PC-3 (cell line): Measurements from ENCODE around the gene AMFR. TPM values are rescaled to one million over a fixed set of nuclear protein-coding genes. Genes with fewer than 3 reads are reported as not detected.

Source experiments
- ATAC-seq: fragments of 200-7000 bp; cut with Tn5 transposase; 2 replicates; pipeline ENCODE4 v1.9.1; 2020; ENCODE audit warnings: mild to moderate bottlenecking, moderate library complexity
- BruUV-seq: library from RNA; stranded (reverse); fragments of 400-500 nt; replicated peaks from 2 replicates; lab custom pipeline; 2021; lab: Mats Ljungman, UMichigan
- CTCF ChIA-PET: fragments of 300-600 bp; sonication (Branson Sonifier 250); formaldehyde crosslinking; loops from one replicate; lab custom pipeline; 2022; ENCODE audit warnings: antibody characterized with exemption; lab: Charles Lee
- POLR2A ChIA-PET: fragments of 300-600 bp; sonication (Branson Sonifier 250); formaldehyde crosslinking; loops from one replicate; lab custom pipeline; 2022; ENCODE audit warnings: antibody characterized with exemption; ENCODE audit not compliant: unreplicated experiment; lab: Charles Lee
- DNase-seq: peaks from one replicate; pipeline ENCODE4 v3.0.0-alpha.2; 2015
- H2AFZ ChIP-seq: fragments of 300-600 bp; sonication (generic); 2 replicates; pipeline ENCODE4 v1.6.0; 2016; ENCODE audit warnings: antibody characterized with exemption, low read length
- H3F3A ChIP-seq: fragments of 300-600 bp; sonication (generic); one replicate; pipeline ENCODE4 v1.6.0; 2017; ENCODE audit warnings: antibody characterized with exemption, low read length, control low read depth, mild to moderate bottlenecking; ENCODE audit not compliant: unreplicated experiment
- H3K27ac ChIP-seq: fragments of 300-600 bp; sonication (generic); 2 replicates; pipeline ENCODE4 v1.5.1; 2016; ENCODE audit warnings: mild to moderate bottlenecking, low read length
- H3K27me3 ChIP-seq: fragments of 300-600 bp; sonication (generic); 2 replicates; pipeline ENCODE4 v1.6.1; 2016; ENCODE audit warnings: low read length, mixed read lengths
- H3K36me3 ChIP-seq: fragments of 300-600 bp; sonication (generic); 2 replicates; pipeline ENCODE4 v1.6.1; 2016; ENCODE audit warnings: low read depth, mixed run types, low read length, mixed read lengths
- H3K4me1 ChIP-seq: fragments of 300-600 bp; sonication (generic); 2 replicates; pipeline ENCODE4 v1.5.1; 2016; ENCODE audit warnings: low read length; ENCODE audit not compliant: insufficient read depth
- H3K4me2 ChIP-seq: fragments of 300-600 bp; sonication (generic); 2 replicates; pipeline ENCODE4 v1.6.0; 2016; ENCODE audit warnings: low read length
- H3K4me3 ChIP-seq: fragments of 300-600 bp; sonication (generic); 2 replicates; pipeline ENCODE4 v1.5.1; 2016; ENCODE audit warnings: mild to moderate bottlenecking, low read length, mixed read lengths
- H3K79me2 ChIP-seq: fragments of 300-600 bp; sonication (generic); 2 replicates; pipeline ENCODE4 v1.6.1; 2017; ENCODE audit warnings: low read length, mixed read lengths
- H3K9ac ChIP-seq: fragments of 300-600 bp; sonication (generic); 2 replicates; pipeline ENCODE4 v1.6.0; 2016; ENCODE audit warnings: mild to moderate bottlenecking, low read length
- H3K9me2 ChIP-seq: fragments of 300-600 bp; sonication (generic); replicated peaks from 2 replicates; pipeline ENCODE4 v1.6.1; 2016; ENCODE audit warnings: mixed run types, low read length, mixed read lengths
- H3K9me3 ChIP-seq: fragments of 300-600 bp; sonication (generic); 2 replicates; pipeline ENCODE4 v1.6.1; 2016; ENCODE audit warnings: low read length, mixed read lengths
- H4K20me1 ChIP-seq: fragments of 300-600 bp; sonication (generic); 2 replicates; pipeline ENCODE4 v1.6.1; 2016; ENCODE audit warnings: low read length, mixed read lengths
- EZH2 ChIP-seq: fragments of 300-600 bp; sonication (generic); IDR thresholded peaks from one replicate; pipeline ENCODE4 v1.6.1; 2017; ENCODE audit warnings: antibody characterized with exemption, mild to moderate bottlenecking, low read length; ENCODE audit not compliant: unreplicated experiment
- EZH2phosphoT487 ChIP-seq: fragments of 300-600 bp; sonication (generic); IDR thresholded peaks from 2 replicates; pipeline ENCODE4 v1.6.1; 2018; ENCODE audit warnings: mild to moderate bottlenecking, antibody characterized with exemption, low read length, borderline replicate concordance
- intact Hi-C: fragments of 100-400 bp; cut with micrococcal nuclease; formaldehyde crosslinking; loops from 2 replicates; pipeline ENCODE4 v1.9.0; 2023
- total RNA-seq: library from RNA; depleted of rRNA; stranded (reverse); fragments of >200 nt; gene quantifications from 2 replicates; pipeline ENCODE4 v1.2.3, GENCODE V29; 2014
- TF ChIP-seq, protein P1 (sequence below): fragments of 300-600 bp; sonication (generic); conservative IDR thresholded peaks from 2 replicates; pipeline ENCODE4 v1.5.1; 2017; ENCODE audit warnings: antibody characterized with exemption, low read depth, mild to moderate bottlenecking, low read length

Gene AMFR
- total RNA-seq, 1 experiment from 2014 or later = 98.9 TPM

GRCh38 chr16:56411123-56411522, 14.2 kb downstream of the AMFR start:
- H3K4me3 ChIP-seq = no peak overlapping the region
- no peak overlapping the region for H3K9ac ChIP-seq
- ATAC-seq = no peak
- DNase-seq = no peak
- no peak overlapping the region for H3K27ac ChIP-seq
- BruUV-seq = no TSS peak
- H3K27me3 ChIP-seq = no peaks in the 10 kb centered on the region
- H3F3A ChIP-seq = no peaks in the 10 kb centered on the region
- peaks cover 25% of the 10 kb centered on the region for H3K4me1 ChIP-seq
- CTCF ChIA-PET = no interaction called here
- intact Hi-C loops = no loop called here
- POLR2A ChIA-PET = no interaction called here
- TF ChIP-seq, protein P1, sequence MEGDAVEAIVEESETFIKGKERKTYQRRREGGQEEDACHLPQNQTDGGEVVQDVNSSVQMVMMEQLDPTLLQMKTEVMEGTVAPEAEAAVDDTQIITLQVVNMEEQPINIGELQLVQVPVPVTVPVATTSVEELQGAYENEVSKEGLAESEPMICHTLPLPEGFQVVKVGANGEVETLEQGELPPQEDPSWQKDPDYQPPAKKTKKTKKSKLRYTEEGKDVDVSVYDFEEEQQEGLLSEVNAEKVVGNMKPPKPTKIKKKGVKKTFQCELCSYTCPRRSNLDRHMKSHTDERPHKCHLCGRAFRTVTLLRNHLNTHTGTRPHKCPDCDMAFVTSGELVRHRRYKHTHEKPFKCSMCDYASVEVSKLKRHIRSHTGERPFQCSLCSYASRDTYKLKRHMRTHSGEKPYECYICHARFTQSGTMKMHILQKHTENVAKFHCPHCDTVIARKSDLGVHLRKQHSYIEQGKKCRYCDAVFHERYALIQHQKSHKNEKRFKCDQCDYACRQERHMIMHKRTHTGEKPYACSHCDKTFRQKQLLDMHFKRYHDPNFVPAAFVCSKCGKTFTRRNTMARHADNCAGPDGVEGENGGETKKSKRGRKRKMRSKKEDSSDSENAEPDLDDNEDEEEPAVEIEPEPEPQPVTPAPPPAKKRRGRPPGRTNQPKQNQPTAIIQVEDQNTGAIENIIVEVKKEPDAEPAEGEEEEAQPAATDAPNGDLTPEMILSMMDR = no peak
- no peak for TF ChIP-seq EZH2
- TF ChIP-seq EZH2phosphoT487 = no peak
- peaks cover 27% of the 10 kb centered on the region for H3K79me2 ChIP-seq
- H3K4me2 ChIP-seq = no peak overlapping the region
- H4K20me1 ChIP-seq = no peaks in the 10 kb centered on the region
- H3K9me3 ChIP-seq = no peaks in the 10 kb centered on the region
- H3K9me2 ChIP-seq = no peaks in the 10 kb centered on the region
- no peak overlapping the region for H2AFZ ChIP-seq
- peaks cover 18% of the 10 kb centered on the region for H3K36me3 ChIP-seq

GRCh38 chr16:56409195-56409594, 16.1 kb downstream of the AMFR start:
- peak overlapping the region; percentile 97 for H3K27ac ChIP-seq
- H3K9me2 ChIP-seq = no peaks in the 10 kb centered on the region
- H3K9ac ChIP-seq = peak overlapping the region; percentile 70
- intact Hi-C loops = no loop called here
- DNase-seq = peak; percentile 79
- TF ChIP-seq, protein P1 = no peak
- TF ChIP-seq EZH2 (no peak), EZH2phosphoT487 (no peak)
- H3K4me3 ChIP-seq = peak overlapping the region; percentile 58
- BruUV-seq = no TSS peak
- H3K27me3 ChIP-seq = no peaks in the 10 kb centered on the region
- ChIA-PET POLR2A (interaction anchor here (0.6 to 0.7 kb wide), 2 partner anchors 30 to 42 kb away, joined by 5 to 7 read pairs; partner anchors contain the start of genes NUDT21 and OGFOD1), CTCF (interaction anchor here (1.4 kb wide), 1 partner anchor 53 kb away, joined by 5 read pairs; no protein-coding TSS in a partner anchor)
- peaks cover 24% of the 10 kb centered on the region for H3K36me3 ChIP-seq
- peaks cover 18% of the 10 kb centered on the region for H3K4me1 ChIP-seq
- no peaks in the 10 kb centered on the region for H3K9me3 ChIP-seq
- no peaks in the 10 kb centered on the region for H4K20me1 ChIP-seq
- H3F3A ChIP-seq = no peaks in the 10 kb centered on the region
- ATAC-seq = peak; percentile 86
- H3K79me2 ChIP-seq = peaks cover 9% of the 10 kb centered on the region
- H3K4me2 ChIP-seq = peak overlapping the region; percentile 83
- H2AFZ ChIP-seq = no peak overlapping the region

- H3K79me2 ChIP-seq = 0 out of 2 replicates have a peak, but pooled peaks cover 2% of the 10 kb centered on the region
- H4K20me1 ChIP-seq = no peaks in the 10 kb centered on the region
- no peaks in the 10 kb centered on the region for H3K9me3 ChIP-seq
- peaks cover 18% of the 10 kb centered on the region for H3K4me1 ChIP-seq
- H3K9me2 ChIP-seq = no peaks in the 10 kb centered on the region
- H3K36me3 ChIP-seq = peaks cover 24% of the 10 kb centered on the region
- ChIA-PET CTCF (interaction anchor here (1.4 kb wide), 1 partner anchor 52 kb away, joined by 5 read pairs; no protein-coding TSS in a partner anchor), POLR2A (no interaction called here)
- no peak overlapping the region for H2AFZ ChIP-seq
- H3K9ac ChIP-seq = peak overlapping the region; percentile 70
- TF ChIP-seq EZH2phosphoT487 (no peak), EZH2 (no peak)
- TF ChIP-seq, protein P1 = no peak
- intact Hi-C loops = no loop called here
- peak; percentile 59 for DNase-seq
- ATAC-seq = peak; percentile 97
- H3K4me2 ChIP-seq = peak overlapping the region; percentile 83
- no peaks in the 10 kb centered on the region for H3F3A ChIP-seq
- peak overlapping the region; percentile 58 for H3K4me3 ChIP-seq
- H3K27ac ChIP-seq = peak overlapping the region; percentile 97
- H3K27me3 ChIP-seq = no peaks in the 10 kb centered on the region
- no TSS peak for BruUV-seq
These were observed 16.8 kb downstream of the AMFR start for GRCh38 chr16:56408379-56409098.
